Activated CD4-positive, alpha-beta T cell treated with anti-CD3 and anti-CD28 coated beads for 36 hours (primary cell): ENCODE results near the gene ANKRD49. TPM values are rescaled to one million over a fixed set of nuclear protein-coding genes. Genes with fewer than 3 reads are reported as not detected.

Experiments
- ATAC-seq: fragments of 200-7000 bp; cut with Tn5 transposase; one replicate; pipeline ENCODE4 v1.10.0; 2021; ENCODE audit warnings: mild to moderate bottlenecking, moderate library complexity
- CTCF ChIA-PET: fragments of 350-600 bp; sonication (Branson Sonifier 250); formaldehyde crosslinking; loops from one replicate; lab custom pipeline; 2021; ENCODE audit warnings: antibody characterized with exemption; lab: Charles Lee
- POLR2A ChIA-PET: fragments of 350-600 bp; sonication (Branson Sonifier 250); formaldehyde crosslinking; loops from one replicate; lab custom pipeline; 2021; ENCODE audit warnings: antibody characterized with exemption, inconsistent platforms; lab: Charles Lee
- DNase-seq: peaks from one replicate; pipeline ENCODE4 v3.0.0-alpha.2; 2020
- H3K27ac Mint-ChIP-seq: one replicate; pipeline ENCODE4 v1.8.0; 2021; ENCODE audit warnings: mixed read lengths
- H3K27me3 Mint-ChIP-seq: one replicate; pipeline ENCODE4 v1.8.0; 2021; ENCODE audit warnings: mixed read lengths
- H3K36me3 Mint-ChIP-seq: one replicate; pipeline ENCODE4 v1.8.0; 2021; ENCODE audit warnings: low read depth, mixed read lengths
- H3K4me1 Mint-ChIP-seq: one replicate; pipeline ENCODE4 v1.8.0; 2021; ENCODE audit warnings: mixed read lengths
- H3K4me3 Mint-ChIP-seq: one replicate; pipeline ENCODE4 v1.8.0; 2021; ENCODE audit warnings: mild to moderate bottlenecking, moderate library complexity, mixed read lengths
- H3K9me3 Mint-ChIP-seq: one replicate; pipeline ENCODE4 v1.8.0; 2021; ENCODE audit warnings: low read depth, mixed read lengths
- intact Hi-C, 2 experiments: fragments of 100-400 bp; cut with DNase I in 1 of 2; cut with micrococcal nuclease in 1 of 2; formaldehyde crosslinking; loops; one replicate each; pipeline versions ENCODE4 v1.14.2 to v1.15.1; 2022 to 2024; cut with DNase I, micrococcal nuclease
- total RNA-seq, 2 experiments: library from RNA; stranded (reverse); gene quantifications; one replicate each; pipeline ENCODE4 v1.2.3, GENCODE V29; 2021

Gene ANKRD49
- 10 to 100 TPM; 20.8 to 22.4 TPM for total RNA-seq

- Mint-ChIP-seq H3K36me3 (peaks cover 35% of the 10 kb centered on the region), H3K9me3 (no peaks in the 10 kb centered on the region), H3K4me3 (peak within 1 kb of the TSS; percentile 94), H3K27ac (peak within 1 kb of the TSS; percentile 97), H3K4me1 (peaks cover 24% of the 10 kb centered on the region), H3K27me3 (no peaks in the 10 kb centered on the region)
- DNase-seq (peak; percentile 97), ATAC-seq (peak; percentile 100)
- intact Hi-C loops = loop anchor here (1.0 to 10.0 kb wide), 13 partner anchors 49 to 1299 kb away; partner anchors contain the start of genes CEP57 (in 2 of the 2), MED17 (in 2 of the 2), PANX1 (in 2 of the 2) and C11orf54 (in 1 of the 2)
- POLR2A ChIA-PET = interaction anchor here (1.0 kb wide), 1 partner anchor 752 kb away, joined by 4 read pairs; the partner anchor contains the start of gene C11orf54
- CTCF ChIA-PET = interaction anchor here (1.0 kb wide), 1 partner anchor 9 kb away, joined by 4 read pairs; no protein-coding TSS in a partner anchor
Observed at GRCh38 chr11:94493281-94494125, at the start of gene ANKRD49, which contains the start of gene MRE11. ANKRD49 (plus strand) TSS chr11:94493984; CDS start chr11:94496694, 2,710 bp downstream. MRE11 (minus strand) TSS chr11:94493844; CDS start chr11:94492801, 1,043 bp downstream.

- no peaks in the 10 kb centered on the region for H3K27me3 Mint-ChIP-seq
- no peak for ATAC-seq
- CTCF ChIA-PET = no interaction called here
Observed at GRCh38 chr11:94445641-94446040, 48.1 kb upstream of the ANKRD49 start.

GRCh38 chr11:94447149-94447548 lies 46.6 kb upstream of the ANKRD49 start:
- ATAC-seq (no peak), DNase-seq (no peak)
- no peaks in the 10 kb centered on the region for H3K27me3 Mint-ChIP-seq
- no peak overlapping the region for H3K27ac Mint-ChIP-seq
- peaks cover 34% of the 10 kb centered on the region for H3K36me3 Mint-ChIP-seq
- no peaks in the 10 kb centered on the region for H3K9me3 Mint-ChIP-seq
- ChIA-PET CTCF (no interaction called here), POLR2A (no interaction called here)
- H3K4me1 Mint-ChIP-seq = no peaks in the 10 kb centered on the region
- no peak overlapping the region for H3K4me3 Mint-ChIP-seq
- intact Hi-C loops = no loop called here

More at GRCh38 chr11:94445641-94446040, 48.1 kb upstream of the ANKRD49 start:
- POLR2A ChIA-PET = no interaction called here
- Mint-ChIP-seq H3K27ac (no peak overlapping the region), H3K9me3 (no peaks in the 10 kb centered on the region), H3K4me1 (no peaks in the 10 kb centered on the region), H3K36me3 (peaks cover 44% of the 10 kb centered on the region), H3K4me3 (no peak overlapping the region)
- intact Hi-C loops = no loop called here
- no peak for DNase-seq

GRCh38 chr11:94449029-94449428 lies 44.8 kb upstream of the ANKRD49 start:
- DNase-seq = no peak
- ChIA-PET CTCF (no interaction called here), POLR2A (no interaction called here)
- Mint-ChIP-seq H3K9me3 (no peaks in the 10 kb centered on the region), H3K4me3 (no peak overlapping the region), H3K27me3 (no peaks in the 10 kb centered on the region), H3K27ac (no peak overlapping the region), H3K4me1 (no peaks in the 10 kb centered on the region), H3K36me3 (peaks cover 29% of the 10 kb centered on the region)
- no peak for ATAC-seq
- intact Hi-C loops = no loop called here

- Mint-ChIP-seq H3K27ac (no peak overlapping the region), H3K27me3 (no peaks in the 10 kb centered on the region), H3K4me3 (no peak overlapping the region), H3K4me1 (no peaks in the 10 kb centered on the region), H3K36me3 (peaks cover 25% of the 10 kb centered on the region), H3K9me3 (no peaks in the 10 kb centered on the region)
- intact Hi-C loops = no loop called here
- DNase-seq (no peak), ATAC-seq (peak; percentile 39)
- POLR2A ChIA-PET = interaction anchor here (0.6 kb wide), 1 partner anchor 87 kb away, joined by 4 read pairs; no protein-coding TSS in a partner anchor
- CTCF ChIA-PET = no interaction called here
Observed at GRCh38 chr11:94449437-94449836, 44.3 kb upstream of the ANKRD49 start.

- Mint-ChIP-seq H3K9me3 (no peaks in the 10 kb centered on the region), H3K27ac (no peak overlapping the region), H3K27me3 (no peaks in the 10 kb centered on the region), H3K36me3 (peaks cover 24% of the 10 kb centered on the region), H3K4me1 (no peaks in the 10 kb centered on the region), H3K4me3 (no peak overlapping the region)
- POLR2A ChIA-PET = interaction anchor here (0.6 kb wide), 1 partner anchor 86 kb away, joined by 4 read pairs; no protein-coding TSS in a partner anchor
- DNase-seq = no peak
- CTCF ChIA-PET = no interaction called here
- intact Hi-C loops = no loop called here
- no peak for ATAC-seq
Observed at GRCh38 chr11:94450048-94450447, 43.7 kb upstream of the ANKRD49 start.

- ChIA-PET POLR2A (no interaction called here), CTCF (no interaction called here)
- H3K4me1 Mint-ChIP-seq = no peaks in the 10 kb centered on the region
- DNase-seq (no peak), ATAC-seq (no peak)
- H3K27me3 Mint-ChIP-seq = no peaks in the 10 kb centered on the region
- H3K36me3 Mint-ChIP-seq = peaks cover 33% of the 10 kb centered on the region
- H3K27ac Mint-ChIP-seq = no peak overlapping the region
- H3K9me3 Mint-ChIP-seq = no peaks in the 10 kb centered on the region
- intact Hi-C loops = no loop called here
- no peak overlapping the region for H3K4me3 Mint-ChIP-seq
Observed at GRCh38 chr11:94452988-94453387, 40.8 kb upstream of the ANKRD49 start.

GRCh38 chr11:94454301-94454700 lies 39.5 kb upstream of the ANKRD49 start:
- Mint-ChIP-seq H3K4me3 (no peak overlapping the region), H3K27ac (no peak overlapping the region), H3K36me3 (peaks cover 35% of the 10 kb centered on the region), H3K4me1 (no peaks in the 10 kb centered on the region), H3K27me3 (no peaks in the 10 kb centered on the region), H3K9me3 (no peaks in the 10 kb centered on the region)
- intact Hi-C loops = no loop called here
- ChIA-PET CTCF (interaction anchor here (1.5 kb wide), 1 partner anchor 10 kb away, joined by 4 read pairs; no protein-coding TSS in a partner anchor), POLR2A (no interaction called here)
- DNase-seq = no peak
- no peak for ATAC-seq

GRCh38 chr11:94455861-94456260 lies 37.9 kb upstream of the ANKRD49 start:
- ATAC-seq (peak; percentile 23), DNase-seq (no peak)
- Mint-ChIP-seq H3K4me3 (no peak overlapping the region), H3K4me1 (no peaks in the 10 kb centered on the region), H3K9me3 (no peaks in the 10 kb centered on the region), H3K36me3 (peaks cover 45% of the 10 kb centered on the region), H3K27ac (no peak overlapping the region), H3K27me3 (no peaks in the 10 kb centered on the region)
- ChIA-PET POLR2A (no interaction called here), CTCF (no interaction called here)
- intact Hi-C loops = no loop called here

- ATAC-seq (no peak), DNase-seq (no peak)
- POLR2A ChIA-PET = no interaction called here
- intact Hi-C loops = no loop called here
- CTCF ChIA-PET = no interaction called here
- Mint-ChIP-seq H3K9me3 (no peaks in the 10 kb centered on the region), H3K27me3 (no peaks in the 10 kb centered on the region), H3K36me3 (peaks cover 55% of the 10 kb centered on the region), H3K4me3 (no peak overlapping the region), H3K4me1 (no peaks in the 10 kb centered on the region), H3K27ac (no peak overlapping the region)
Observed at GRCh38 chr11:94457118-94458029, 36.4 kb upstream of the ANKRD49 start.

- ChIA-PET CTCF (no interaction called here), POLR2A (no interaction called here)
- DNase-seq (no peak), ATAC-seq (no peak)
- Mint-ChIP-seq H3K27me3 (no peaks in the 10 kb centered on the region), H3K4me1 (no peaks in the 10 kb centered on the region), H3K27ac (no peak overlapping the region), H3K36me3 (peaks cover 65% of the 10 kb centered on the region), H3K4me3 (no peak overlapping the region), H3K9me3 (no peaks in the 10 kb centered on the region)
- intact Hi-C loops = no loop called here
Observed at GRCh38 chr11:94459576-94459975, 34.2 kb upstream of the ANKRD49 start.
